ENCODE data around the gene WAPL. TPM values are rescaled to one million over a fixed set of nuclear protein-coding genes. Genes with fewer than 3 reads are reported as not detected.
A peak's percentile ranks its signal among the peaks of the same experiment; 100 is the strongest.

The WAPL gene
- total RNA-seq, 3 donors from 2014 or later, result 32.9 to 37.2 (median 34.0) TPM

DNA sequence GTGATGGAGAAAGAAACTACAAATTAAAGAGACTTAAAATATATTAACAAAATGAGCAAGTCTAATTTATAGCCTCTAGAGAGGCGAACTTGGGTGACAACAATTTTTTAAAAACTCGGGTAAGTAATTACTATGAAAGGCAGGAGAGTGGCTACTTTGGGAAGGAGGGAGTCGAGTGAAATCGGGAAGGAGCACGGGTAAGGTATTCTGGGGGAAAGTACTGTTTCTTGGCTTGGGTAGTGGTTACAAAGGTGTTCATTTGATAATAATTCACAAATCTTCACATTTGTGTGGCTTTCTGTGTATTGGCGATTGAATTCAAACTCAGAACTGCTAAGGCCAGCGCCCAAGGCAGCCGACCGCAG is 122.1 kb downstream of the WAPL start:
- Histone ChIP-seq H3K36me3 (ENCODE audit: low read depth) (no peaks in the 10 kb centered on the region), H3K4me3 (no peak overlapping the region), H3K9me3 (no peaks in the 10 kb centered on the region), H3K4me1 (ENCODE audit: low read depth) (peaks cover 15% of the 10 kb centered on the region)
- DNase-seq (no peak), ATAC-seq (no peak)
- intact Hi-C loops (cut with DNase I, micrococcal nuclease), result loop anchor here in 1 of 2 donors (10.0 kb wide), 1 partner anchor 185 kb away; no protein-coding TSS in a partner anchor
- TF ChIP-seq, protein P1, sequence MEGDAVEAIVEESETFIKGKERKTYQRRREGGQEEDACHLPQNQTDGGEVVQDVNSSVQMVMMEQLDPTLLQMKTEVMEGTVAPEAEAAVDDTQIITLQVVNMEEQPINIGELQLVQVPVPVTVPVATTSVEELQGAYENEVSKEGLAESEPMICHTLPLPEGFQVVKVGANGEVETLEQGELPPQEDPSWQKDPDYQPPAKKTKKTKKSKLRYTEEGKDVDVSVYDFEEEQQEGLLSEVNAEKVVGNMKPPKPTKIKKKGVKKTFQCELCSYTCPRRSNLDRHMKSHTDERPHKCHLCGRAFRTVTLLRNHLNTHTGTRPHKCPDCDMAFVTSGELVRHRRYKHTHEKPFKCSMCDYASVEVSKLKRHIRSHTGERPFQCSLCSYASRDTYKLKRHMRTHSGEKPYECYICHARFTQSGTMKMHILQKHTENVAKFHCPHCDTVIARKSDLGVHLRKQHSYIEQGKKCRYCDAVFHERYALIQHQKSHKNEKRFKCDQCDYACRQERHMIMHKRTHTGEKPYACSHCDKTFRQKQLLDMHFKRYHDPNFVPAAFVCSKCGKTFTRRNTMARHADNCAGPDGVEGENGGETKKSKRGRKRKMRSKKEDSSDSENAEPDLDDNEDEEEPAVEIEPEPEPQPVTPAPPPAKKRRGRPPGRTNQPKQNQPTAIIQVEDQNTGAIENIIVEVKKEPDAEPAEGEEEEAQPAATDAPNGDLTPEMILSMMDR (IDR thresholded peaks at IDR 0.05), result no peak

DNA sequence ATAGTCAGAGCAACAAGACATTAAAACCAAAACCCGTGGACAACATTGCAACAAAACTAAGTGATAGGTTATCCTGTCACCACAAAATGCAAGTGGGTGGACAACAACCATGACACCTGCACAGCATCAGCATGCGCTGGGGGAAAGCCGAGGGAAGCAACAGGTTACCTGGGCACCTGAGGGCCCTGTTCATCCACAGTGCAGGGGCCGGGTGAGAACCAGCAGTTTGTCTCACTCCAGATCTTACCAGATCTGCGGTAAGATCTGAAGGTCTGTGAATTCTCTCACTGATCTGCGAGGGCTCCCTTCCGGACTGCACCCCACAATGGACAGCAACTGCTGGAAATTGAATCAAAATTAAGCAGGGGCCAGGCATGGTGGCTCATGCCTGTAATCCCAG is 124.5 kb downstream of the WAPL start:
- TF ChIP-seq, protein P1 (IDR thresholded peaks at IDR 0.05), result no peak
- peaks cover 15% of the 10 kb centered on the region for H3K4me1 ChIP-seq (ENCODE audit: low read depth)
- intact Hi-C loops (cut with DNase I, micrococcal nuclease), result loop anchor here in 1 of 2 donors (10.0 kb wide), 1 partner anchor 188 kb away; no protein-coding TSS in a partner anchor
- DNase-seq, result no peak
- H3K9me3 ChIP-seq, result no peaks in the 10 kb centered on the region
- H3K36me3 ChIP-seq (ENCODE audit: low read depth), result no peaks in the 10 kb centered on the region
- no peak overlapping the region for H3K4me3 ChIP-seq
- no peak for ATAC-seq

DNA sequence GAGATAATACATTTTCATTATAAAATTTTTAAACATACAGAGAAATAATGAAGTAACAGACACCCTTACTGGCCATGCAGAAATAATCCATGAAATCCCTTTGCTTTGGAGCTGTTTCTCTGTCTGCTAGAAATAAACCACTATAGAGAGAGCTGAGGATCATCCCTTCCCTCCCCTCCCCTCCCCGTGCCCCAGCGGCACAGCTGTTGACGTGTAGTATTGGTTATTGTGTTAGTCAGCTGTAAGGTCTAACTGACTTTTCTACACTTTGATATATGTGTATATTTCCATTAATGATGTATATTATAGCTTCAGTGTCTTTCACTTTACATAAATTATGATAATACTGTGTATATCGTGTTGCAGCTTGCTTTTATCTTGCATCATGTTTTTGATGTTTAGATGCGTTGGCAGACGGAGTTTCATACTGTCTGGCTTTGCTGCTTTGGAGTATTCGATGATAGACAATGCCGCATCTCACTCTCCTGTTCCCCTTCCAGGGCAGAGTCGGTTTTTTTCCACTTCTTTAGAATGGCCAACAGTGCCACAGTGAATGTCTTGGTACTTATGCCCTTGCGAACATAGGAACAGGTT is 127.6 kb downstream of the WAPL start:
- Histone ChIP-seq H3K36me3 (ENCODE audit: low read depth) (no peaks in the 10 kb centered on the region), H3K4me3 (no peak overlapping the region), H3K4me1 (ENCODE audit: low read depth) (peaks cover 11% of the 10 kb centered on the region), H3K9me3 (no peaks in the 10 kb centered on the region)
- ATAC-seq, result no peak
- no peak for DNase-seq
- TF ChIP-seq, protein P1 (IDR thresholded peaks at IDR 0.05), result no peak
- intact Hi-C loops (cut with DNase I, micrococcal nuclease), result loop anchor here in 1 of 2 donors (10.0 kb wide), 1 partner anchor 191 kb away; no protein-coding TSS in a partner anchor

DNA sequence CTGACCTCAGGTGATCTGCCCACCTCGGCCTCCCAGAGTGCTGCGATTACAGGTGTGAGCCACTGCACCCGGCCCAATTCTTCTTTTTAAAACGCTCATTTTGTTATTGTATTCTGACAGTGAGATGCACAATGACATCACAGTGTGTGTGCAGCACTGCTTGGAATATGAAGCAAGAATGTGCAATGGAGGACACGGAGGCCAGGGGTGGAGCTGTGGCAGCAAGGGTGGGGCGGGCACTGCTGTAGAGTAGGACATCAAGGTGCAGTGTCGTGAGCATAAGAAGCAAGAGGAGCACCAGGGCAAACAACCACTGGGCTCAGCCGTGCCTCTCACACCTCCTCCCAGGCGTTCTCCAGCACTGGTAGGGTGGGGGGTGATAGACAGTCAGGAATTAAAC is 128.2 kb downstream of the WAPL start:
- H3K4me3 ChIP-seq, result no peak overlapping the region
- no peaks in the 10 kb centered on the region for H3K9me3 ChIP-seq
- H3K4me1 ChIP-seq (ENCODE audit: low read depth), result peaks cover 11% of the 10 kb centered on the region
- intact Hi-C loops (cut with DNase I, micrococcal nuclease), result loop anchor here in 1 of 2 donors (10.0 kb wide), 1 partner anchor 191 kb away; no protein-coding TSS in a partner anchor
- ATAC-seq, result peak; percentile 50
- H3K36me3 ChIP-seq (ENCODE audit: low read depth), result no peaks in the 10 kb centered on the region
- no peak for DNase-seq
- TF ChIP-seq, protein P1 (IDR thresholded peaks at IDR 0.05), result no peak

DNA sequence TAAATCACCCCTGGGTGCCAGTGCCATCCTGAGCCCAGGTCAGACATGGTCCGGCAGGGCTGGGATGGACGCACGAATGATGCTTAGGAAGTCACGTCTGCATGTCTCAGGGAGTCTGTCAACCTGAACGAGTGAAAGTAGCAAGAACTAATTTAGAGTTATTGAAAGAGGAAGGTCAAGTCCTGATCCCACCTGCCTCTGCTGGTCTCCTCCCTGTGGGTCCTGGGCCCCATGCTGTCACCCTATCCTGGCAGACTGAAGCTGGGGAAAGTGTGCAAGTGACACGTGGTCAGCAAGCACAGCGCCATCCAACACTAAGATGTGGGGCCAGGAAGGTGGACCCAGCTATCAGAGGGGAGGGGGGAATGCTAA is 128.9 kb downstream of the WAPL start:
- intact Hi-C loops (cut with DNase I, micrococcal nuclease), result loop anchor here in 1 of 2 donors (10.0 kb wide), 1 partner anchor 192 kb away; no protein-coding TSS in a partner anchor
- Histone ChIP-seq H3K4me1 (ENCODE audit: low read depth) (peaks cover 11% of the 10 kb centered on the region), H3K36me3 (ENCODE audit: low read depth) (no peaks in the 10 kb centered on the region), H3K9me3 (no peaks in the 10 kb centered on the region), H3K4me3 (no peak overlapping the region)
- ATAC-seq, result no peak
- DNase-seq, result no peak
- TF ChIP-seq, protein P1 (IDR thresholded peaks at IDR 0.05), result no peak

Measured in mucosa of descending colon (tissue), 3 donors.